IPS DF 4.7 (cell line): ENCODE measurements around the gene CSGALNACT2.

Experiments used
- DNase-seq: peaks from one replicate; pipeline ENCODE4 v3.0.0-alpha.2; 2013; ENCODE audit warnings: low spot score; ENCODE audit errors: extremely low read depth

Gene CSGALNACT2

DNA sequence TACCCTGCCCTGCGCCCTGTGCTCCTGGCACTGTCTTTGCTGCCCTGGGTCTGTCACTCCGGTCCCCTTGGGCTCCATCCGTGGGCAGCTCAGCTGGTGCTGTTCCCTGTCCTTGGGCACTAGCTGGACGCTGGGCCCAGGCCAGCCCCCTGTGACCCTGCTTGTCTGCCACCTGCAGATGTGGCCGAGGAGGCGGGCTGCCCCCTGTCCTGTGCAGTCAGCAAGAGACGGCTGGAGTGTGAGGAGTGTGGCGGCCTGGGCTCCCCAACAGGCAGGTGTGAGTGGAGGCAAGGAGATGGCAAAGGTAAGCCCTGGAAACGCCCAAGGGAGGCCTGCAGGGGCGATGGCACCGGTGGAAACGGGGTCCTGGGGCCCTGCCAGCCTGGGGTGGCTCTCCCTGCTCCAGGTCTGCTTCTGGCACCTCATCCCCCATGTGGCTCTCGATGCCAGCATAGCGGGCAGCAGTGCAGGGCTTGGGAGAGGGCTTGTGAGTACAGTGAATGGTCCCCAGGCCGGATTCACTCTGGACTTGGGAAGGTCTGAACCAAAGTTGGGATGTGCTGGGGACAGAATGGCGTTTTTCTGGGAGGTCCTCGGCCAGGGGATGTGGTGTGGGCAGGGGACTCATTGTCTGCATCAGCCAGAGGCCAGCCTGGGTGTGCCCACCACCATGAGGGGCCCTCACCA lies 26.2 kb upstream of the CSGALNACT2 start:
- DNase-seq: no peak

DNA sequence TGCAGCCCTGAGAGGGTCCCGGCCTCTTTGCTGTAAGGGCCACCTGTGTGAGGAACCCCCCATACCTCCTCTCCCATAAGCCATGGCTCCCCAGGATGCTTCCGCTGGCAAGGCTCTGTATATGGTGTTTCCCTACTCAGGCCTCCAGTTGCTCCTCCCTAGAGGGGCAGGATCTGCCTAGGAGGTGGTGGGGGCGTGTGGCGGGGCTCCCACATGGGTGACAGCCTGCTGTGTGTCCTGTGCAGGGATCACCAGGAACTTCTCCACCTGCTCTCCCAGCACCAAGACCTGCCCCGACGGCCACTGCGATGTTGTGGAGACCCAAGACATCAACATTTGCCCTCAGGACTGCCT lies 25.7 kb upstream of the CSGALNACT2 start:
- DNase-seq: no peak

DNA sequence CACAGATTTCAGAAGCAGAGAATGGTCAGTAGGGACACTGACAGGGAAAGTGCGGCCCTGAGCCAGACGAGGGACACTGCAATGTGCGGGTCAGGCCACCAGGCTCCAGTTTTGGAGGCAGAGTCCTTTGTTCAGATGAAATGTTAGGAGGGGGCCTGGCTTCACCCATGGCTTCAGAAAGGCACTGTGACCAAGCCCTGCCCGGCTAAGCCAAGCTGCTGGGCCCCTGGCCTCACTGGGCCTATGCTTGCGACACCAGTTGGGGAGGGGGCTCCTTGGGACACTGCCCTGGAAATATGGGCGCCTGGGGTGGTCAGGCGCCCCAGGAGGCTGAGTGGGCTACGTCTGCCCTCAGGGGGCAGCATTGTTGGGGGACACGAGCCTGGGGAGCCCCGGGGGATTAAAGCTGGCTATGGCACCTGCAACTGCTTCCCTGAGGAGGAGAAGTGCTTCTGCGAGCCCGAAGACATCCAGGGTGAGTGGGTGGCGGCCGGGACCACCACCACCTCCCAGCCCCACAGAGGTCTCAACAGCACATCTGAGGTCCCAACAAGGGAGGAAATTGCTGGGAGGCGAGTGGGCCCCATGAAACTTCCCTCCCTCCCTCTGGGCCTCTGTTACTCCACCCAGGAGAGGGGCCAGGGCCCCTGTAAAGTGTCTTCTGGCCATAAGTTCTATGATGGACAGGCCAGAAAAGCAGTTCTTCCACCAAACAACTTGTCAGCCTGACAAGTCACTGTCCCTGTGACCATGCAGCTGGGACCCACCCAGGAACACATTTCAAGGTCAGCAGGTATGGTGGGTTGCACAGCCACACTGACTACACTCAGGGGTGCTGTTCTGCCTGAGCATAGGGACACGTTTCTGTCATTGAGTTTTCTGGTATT lies 24.8 kb upstream of the CSGALNACT2 start:
- DNase-seq: no peak

DNA sequence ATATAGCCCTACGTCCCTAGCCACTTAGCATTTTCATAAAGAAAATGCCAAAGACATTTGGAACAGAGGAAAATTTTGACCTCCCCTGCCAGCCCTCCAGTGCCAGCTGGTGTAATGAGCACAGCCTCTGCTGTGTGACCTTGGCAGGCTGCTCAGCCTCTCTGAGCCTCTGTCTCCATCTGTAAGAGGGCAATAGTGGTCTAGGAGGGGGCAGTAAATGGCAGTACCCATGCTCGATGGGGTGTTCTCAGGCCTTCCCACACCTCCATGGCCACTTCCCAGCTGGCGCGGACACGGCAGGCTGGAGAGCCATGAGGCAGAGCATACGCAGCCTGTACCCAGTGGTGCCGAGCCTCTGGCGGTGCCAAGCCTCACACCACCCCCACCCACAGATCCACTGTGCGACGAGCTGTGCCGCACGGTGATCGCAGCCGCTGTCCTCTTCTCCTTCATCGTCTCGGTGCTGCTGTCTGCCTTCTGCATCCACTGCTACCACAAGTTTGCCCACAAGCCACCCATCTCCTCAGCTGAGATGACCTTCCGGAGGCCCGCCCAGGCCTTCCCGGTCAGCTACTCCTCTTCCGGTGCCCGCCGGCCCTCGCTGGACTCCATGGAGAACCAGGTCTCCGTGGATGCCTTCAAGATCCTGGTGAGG lies 24.0 kb upstream of the CSGALNACT2 start:
- DNase-seq: no peak

DNA sequence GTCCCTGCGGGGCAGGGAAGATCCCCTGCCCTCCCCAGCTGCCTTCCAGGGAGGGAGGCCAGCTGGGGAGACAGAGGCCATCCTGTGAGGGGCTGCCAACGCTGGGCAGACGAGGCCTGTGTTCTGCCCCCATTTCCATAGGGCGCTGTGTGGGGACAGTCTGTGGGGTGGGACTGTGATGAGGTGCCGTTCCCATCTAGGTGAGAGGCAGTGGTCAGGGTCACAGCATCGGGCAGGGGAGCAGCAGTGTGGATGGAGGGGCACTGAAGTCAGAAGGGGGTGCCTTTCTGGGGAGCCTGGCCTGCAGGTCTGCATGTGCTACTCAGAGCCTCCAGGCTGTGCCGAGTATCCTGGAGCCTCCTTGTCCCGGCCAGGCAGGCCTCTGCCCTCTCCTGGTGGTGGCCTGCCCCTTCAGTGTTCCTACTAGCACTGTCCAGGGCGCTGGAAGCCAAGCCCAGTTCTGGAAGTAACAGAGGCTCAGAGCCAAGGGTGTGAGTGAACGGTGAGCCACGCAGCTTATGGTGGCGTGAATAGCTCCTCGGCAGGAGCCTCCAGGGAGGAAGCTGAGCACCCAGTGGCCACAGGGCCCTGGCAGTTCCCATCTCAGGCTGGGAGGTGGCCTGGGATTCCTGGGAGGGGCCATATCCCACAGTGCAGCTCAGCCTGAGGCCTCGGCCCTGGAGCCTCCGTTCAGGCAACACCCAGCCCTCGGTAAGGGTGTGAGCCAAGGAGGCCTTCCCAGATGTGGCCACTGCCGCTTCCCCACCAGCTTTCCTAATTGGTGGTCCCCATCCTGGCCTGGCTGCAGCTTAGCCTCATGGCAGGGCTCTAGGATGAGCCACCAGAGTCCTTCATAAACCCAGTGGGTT lies 23.3 kb upstream of the CSGALNACT2 start:
- DNase-seq: no peak

DNA sequence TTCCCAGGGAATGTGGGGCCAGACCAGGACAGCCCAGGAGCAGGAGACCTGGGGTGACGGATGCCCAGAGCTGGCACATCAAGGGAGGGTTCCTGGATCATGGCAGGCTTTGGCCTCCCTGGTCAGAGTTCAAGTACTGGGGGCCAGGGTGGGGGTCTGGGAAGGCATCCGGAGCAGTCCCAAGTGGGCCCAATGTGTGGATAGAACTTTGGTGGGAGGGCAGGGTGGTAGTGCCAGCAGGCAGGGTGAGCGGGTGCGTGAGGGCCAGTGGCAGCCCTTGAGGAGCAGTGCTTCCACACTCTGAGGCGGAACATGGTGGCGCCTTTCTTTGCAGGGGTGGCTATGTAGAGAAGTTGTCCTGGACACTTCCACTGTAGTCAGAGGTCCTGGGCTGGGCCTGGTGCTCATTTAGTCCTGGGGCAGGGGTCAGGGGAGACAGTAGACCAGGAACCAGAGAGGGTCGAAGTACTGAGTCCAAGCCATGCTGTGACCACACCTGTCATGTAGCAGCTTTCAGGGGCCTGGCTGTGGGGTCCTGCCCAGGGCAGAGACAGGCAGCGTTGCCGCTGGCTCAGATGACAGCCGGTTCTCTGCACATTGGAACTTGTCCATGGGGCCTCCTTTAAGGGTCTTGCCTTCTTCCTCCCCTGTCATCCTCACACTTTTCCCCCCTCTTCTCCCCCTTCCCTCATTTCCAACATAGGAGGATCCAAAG lies 22.2 kb upstream of the CSGALNACT2 start:
- DNase-seq: no peak

DNA sequence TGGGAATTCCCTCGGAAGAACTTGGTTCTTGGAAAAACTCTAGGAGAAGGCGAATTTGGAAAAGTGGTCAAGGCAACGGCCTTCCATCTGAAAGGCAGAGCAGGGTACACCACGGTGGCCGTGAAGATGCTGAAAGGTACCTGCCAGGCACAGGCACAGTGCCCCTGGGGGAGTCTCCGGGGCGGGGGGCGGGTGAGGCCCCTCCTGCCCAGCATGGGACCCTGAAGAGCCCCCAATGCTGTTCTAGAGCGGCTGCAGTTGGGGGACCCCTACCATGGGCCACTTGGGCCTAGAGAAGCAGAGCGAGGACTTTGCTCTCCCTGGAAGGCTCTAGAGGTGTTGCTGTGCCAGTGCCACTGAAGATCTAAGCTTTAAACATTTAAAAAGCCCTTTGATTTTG lies 21.6 kb upstream of the CSGALNACT2 start:
- no peak for DNase-seq

DNA sequence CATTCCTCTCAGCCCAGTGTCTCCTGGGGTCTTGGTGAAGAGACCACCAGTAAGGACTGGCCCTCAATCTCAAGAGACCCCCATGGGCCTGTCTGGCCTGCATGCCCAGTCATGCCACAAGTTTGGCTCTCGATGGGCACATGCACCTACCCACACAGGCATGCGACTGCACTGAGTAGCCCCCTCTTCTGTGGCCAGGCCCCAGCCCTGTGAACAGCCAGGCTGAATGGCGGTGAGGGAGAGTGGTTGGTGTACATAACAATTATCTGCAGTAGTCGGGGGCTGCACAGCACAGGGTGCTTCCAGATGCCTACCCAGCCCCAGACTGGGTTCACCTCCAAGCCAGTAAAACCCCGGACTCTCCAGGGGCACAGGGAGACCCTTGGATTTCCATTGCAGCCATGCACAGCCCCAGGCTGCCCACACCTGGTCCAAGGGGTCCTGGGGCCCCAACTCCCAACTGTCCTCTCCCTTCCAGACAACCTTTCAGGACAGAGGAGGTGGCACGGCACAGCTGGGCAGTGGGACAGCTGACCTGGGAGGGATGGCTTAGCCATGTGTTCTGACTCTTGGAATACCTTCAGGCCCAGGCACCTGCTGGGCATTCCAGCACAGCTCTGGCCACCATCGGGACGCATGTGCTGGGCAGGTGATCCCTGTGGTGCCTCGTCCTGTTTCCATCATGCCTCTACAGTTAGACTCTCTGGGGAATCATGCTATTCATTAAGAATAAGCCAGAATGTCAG lies 21.0 kb upstream of the CSGALNACT2 start:
- no peak for DNase-seq

DNA sequence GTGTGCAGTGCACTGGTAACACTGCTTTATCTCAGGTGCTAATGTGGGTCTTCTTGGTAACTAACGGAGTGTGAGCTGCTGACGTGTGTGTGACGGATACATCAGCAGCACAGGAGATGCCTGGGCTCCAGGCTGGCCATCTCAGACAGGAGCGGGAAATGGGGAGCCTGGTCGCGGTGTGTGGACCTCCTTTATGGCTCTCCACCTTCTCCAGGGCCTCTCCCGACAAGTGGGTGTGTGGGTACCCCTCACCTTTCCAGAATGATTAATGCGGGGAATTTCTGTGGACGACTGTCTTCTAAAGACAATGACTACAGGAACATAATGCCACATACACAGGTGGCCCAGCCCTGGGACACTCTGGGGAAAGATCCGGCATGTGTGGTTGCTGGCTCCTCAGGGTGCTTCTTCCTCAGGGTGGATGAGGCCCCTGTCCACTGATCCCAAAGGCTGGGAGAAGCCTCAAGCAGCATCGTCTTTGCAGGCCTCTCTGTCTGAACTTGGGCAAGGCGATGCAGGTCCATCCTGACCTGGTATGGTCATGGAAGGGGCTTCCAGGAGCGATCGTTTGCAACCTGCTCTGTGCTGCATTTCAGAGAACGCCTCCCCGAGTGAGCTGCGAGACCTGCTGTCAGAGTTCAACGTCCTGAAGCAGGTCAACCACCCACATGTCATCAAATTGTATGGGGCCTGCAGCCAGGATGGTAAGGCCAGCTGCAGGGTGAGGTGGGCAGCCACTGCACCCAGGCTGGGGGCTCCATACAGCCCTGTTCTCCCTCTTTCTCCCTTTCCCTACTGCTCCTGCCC lies 20.3 kb upstream of the CSGALNACT2 start:
- DNase-seq: no peak

DNA sequence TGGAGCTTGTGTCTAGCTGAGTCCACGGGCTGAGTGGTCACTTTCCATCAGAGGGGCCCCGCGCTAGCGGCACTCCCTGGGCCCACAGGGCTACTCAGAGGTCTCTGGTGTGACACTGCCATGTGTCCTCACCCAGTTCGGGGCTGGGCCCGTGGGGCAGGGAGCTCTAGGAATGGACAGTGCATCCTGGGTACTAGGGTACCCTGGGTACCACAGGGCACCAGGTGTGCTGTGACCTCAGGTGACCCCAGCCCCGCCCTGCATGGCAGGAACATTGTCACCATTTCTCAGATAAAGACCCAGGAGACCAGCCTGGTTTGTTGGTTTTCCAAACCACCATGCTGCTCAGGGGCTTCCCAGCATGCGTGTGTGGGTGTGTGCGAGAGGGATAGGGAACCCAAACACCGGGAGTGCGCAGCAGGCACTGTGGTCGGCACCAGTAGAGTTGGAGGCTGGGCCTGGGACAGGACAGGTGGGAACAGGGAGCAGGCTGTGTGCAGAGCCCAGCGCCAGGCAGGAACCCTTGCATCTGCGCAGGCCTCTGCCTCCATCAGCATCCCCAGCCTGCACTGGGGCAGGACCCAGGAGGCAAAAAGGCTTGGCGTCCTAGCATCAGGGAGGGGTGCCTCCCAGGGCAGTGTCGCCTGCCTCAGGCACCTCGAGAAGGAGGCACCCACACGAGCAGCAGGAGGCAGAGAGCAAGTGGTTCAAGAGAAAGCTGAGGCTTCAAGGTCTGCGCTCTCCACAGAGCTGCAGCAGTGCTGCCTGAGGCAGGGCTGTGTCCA lies 19.4 kb upstream of the CSGALNACT2 start:
- no peak for DNase-seq

DNA sequence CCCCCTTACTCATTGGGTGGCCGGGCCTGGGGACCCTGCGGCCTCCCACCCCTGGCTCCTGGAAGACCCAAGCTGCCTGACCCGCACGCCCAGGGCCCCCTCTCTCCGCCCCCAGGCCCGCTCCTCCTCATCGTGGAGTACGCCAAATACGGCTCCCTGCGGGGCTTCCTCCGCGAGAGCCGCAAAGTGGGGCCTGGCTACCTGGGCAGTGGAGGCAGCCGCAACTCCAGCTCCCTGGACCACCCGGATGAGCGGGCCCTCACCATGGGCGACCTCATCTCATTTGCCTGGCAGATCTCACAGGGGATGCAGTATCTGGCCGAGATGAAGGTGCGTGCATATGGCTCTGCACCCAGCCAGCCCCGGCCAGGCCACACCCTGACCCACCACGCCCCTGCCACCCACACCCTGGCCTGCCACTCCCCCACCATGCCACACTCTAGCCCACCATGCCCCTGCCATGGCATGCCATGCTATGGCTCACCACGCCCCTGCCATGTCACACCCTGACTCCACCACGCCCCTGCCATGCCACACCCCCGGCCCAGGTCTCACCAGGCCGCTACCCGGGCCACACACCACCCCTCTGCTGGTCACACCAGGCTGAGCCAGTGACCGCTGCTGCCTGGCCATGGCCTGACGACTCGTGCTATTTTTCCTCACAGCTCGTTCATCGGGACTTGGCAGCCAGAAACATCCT lies 18.7 kb upstream of the CSGALNACT2 start:
- no peak for DNase-seq

DNA sequence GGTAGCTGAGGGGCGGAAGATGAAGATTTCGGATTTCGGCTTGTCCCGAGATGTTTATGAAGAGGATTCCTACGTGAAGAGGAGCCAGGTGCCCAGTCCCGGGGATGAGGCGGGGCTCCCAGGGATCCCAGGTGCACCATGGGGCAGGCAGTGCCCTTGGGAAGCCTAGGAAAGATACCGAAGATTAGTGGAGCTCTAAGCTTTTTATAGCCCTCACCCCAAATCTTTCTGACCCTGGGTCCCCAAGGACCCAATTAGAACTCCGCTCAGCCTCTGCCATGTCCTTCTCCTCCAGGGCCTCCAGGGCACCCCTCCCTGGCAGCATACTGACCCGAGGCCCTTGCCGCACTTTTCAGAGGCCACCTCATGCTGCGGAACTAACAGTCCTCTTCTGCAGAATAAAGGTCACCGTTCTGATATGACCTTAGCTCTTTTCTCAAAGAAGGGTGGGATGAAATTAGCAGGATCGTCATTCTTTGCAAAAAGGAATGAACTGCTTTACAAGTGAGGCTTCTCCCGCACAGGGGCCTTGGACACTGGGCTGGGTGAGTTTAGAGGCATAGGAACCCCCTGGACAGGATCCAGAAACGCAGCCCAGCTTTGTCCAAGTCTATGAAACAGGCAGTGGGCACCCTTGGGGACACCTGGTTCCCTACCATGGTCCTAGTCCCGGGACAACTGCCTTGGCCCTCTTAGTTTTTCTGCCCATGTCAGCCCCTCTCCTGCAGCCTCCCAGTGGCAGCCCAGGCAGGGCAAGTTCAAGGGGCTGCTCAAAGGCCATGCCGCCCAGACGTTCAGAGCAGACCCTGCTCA lies 17.9 kb upstream of the CSGALNACT2 start:
- DNase-seq: no peak

DNA sequence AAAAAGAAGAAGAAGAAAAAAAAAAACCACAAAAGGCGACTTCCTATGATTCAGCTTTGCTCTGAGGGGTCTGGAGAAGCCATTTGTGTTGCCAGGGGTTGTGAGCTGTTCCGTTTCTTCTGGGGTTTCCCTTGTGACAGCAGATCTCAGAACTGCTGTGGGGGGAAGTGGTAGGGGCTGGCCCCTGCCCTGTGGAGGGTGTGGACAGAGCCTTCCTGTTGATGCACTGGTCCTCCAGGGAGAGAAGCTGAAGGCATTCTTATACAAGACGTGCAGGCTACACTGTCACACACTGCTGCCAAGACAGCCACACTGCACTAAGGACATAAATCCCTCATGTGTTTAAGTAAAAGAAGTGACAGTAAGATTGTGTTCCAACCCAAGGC lies 17.3 kb upstream of the CSGALNACT2 start:
- DNase-seq: no peak

DNA sequence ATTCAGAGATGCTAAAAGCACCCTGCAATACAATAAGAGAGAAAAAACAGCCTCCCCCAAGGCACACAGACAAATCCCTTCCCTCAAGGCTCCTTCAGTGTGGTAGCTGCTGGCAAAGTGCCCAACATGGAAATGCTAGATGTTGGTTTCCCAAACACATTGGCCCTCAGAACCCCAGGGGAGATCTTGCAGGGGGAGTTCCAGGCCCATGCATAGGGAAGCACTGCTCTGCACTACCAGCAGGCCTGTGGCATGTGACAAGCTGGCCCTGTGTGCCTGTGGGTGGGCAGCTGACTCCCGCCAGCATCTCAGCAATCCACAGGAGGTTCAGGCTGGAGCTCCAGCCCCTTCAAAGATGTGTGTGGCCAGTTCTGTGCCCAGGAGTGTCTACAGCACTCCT lies 16.8 kb upstream of the CSGALNACT2 start:
- no peak for DNase-seq

DNA sequence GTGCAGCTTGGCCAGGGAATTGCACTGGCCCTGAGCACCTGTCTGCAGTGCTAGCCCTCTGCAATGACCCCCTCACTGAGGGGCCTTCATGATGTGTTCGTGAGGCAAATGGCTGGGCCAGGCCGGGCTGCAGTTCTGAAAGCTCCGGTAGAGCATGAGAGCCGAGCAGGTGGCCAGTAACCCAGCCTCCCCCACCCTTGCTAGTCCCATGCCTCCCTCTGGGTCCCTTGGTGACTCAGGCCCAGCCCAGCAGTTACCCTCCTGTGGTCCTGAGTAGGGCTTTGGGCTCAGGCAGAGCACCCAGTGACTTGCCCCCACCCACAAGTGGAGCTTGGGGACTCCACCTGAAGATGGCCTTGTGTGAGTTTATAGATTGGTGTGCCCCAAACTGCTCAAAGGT lies 16.1 kb upstream of the CSGALNACT2 start:
- no peak for DNase-seq

DNA sequence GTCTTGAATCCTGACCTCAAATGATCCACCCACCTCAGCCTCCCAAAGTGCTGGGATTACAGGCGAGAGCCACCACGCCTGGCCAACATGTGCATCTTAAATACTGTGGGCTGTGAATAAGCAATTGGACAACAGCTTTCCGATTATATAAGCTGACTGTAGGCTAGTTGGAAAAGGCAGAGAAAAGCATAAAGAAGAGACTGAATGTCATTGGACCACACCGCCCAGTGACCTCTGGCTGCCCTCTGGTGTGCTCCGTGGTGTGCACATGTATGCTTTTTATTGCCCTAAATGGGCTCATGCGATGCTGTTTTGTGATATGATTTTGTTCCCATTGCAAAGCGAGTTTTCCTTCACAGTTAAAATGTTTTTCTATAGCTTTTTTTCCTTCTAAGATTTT lies 15.4 kb upstream of the CSGALNACT2 start:
- no peak for DNase-seq
